Brain pericyte (primary cell): ENCODE data around the gene DOCK1.

Experiments
- DNase-seq: peaks from one replicate; pipeline ENCODE4 v3.0.0-alpha.2; 2012; ENCODE audit warnings: low read depth, low spot score

The DOCK1 gene

GRCh38 chr10:127011174-127011573 lies 105.9 kb downstream of the DOCK1 start:
- no peak for DNase-seq

DNA sequence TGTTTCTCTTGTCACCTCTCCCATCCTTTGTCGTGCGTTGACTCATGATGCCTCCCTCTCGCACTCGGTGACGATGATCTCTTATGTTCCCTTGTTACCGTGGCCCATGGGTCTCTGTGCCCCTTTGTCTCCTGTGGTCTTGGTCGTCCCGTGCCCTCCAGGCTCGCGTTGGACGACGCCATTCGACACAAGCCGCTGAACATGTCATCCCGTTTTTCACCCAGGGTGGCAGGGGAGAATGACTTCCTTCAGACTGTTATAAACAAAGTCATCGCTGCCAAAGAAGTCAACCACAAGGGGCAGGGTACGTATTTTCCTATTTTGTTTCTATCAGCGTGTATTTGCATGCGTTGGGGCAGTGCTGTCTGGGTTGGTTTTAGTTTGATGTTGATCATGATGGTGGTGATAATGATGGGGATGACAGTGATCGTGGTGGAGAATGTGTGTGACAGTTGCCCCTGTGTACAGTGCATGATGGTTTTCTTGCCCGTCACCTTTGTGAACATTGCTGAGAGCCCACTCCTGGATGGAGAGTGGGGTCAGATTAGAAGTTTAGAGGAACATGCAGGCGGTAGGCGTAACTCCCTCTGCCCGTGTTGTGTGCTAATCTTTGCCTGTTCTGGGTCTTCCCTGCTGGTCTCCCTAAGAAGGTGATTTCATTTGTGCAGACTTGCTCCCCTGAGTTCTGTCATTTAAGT lies 107.0 kb downstream of the DOCK1 start:
- DNase-seq = no peak

DNA sequence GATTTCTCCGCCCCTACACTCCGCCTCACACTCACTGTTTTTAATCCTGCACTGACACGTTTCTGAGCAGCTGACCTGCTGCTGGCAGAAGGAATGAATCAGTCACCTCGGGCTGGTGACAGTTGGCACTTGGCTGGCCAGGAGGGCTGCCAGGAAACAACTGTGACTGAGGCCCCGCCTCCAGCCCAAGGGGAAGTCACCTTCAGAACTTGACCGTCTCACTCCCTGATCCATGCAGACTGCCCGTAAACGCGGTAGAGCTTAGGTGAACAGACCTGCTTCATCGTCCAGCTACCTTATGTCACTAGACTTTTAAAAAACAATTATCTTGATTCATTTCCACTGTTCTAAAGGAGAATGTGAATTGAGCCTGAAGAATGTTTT lies 107.5 kb downstream of the DOCK1 start:
- no peak for DNase-seq

DNA sequence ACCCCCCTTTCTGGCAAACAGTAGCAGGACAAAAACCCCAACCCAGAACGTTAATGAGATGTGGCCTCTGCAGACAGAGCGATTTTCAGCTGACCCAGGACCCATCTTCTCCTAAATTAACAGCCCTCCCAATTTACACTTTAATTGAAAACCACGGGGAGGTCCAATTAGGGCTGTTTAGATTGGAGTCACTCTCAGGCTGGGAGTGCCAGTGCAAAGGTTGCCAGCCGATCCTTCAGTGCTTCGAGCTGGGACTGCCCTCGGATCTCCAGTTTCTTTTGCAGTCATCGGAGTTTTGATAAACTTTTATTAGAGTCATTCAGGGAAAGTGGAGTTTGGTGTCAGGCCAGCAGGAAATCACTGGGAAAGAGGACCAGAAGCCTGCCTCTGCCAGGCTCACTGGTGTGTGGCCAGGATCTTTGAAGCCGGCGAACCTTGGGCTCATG lies 108.0 kb downstream of the DOCK1 start:
- no peak for DNase-seq

- DNase-seq = no peak
Observed at GRCh38 chr10:127013691-127014473, 108.7 kb downstream of the DOCK1 start.

- no peak for DNase-seq
Observed at GRCh38 chr10:127014671-127015070, 109.4 kb downstream of the DOCK1 start.

- DNase-seq = no peak
Observed at GRCh38 chr10:127015373-127015772, 110.1 kb downstream of the DOCK1 start.

- no peak for DNase-seq
Observed at GRCh38 chr10:127016331-127016730, 111.1 kb downstream of the DOCK1 start.

DNA sequence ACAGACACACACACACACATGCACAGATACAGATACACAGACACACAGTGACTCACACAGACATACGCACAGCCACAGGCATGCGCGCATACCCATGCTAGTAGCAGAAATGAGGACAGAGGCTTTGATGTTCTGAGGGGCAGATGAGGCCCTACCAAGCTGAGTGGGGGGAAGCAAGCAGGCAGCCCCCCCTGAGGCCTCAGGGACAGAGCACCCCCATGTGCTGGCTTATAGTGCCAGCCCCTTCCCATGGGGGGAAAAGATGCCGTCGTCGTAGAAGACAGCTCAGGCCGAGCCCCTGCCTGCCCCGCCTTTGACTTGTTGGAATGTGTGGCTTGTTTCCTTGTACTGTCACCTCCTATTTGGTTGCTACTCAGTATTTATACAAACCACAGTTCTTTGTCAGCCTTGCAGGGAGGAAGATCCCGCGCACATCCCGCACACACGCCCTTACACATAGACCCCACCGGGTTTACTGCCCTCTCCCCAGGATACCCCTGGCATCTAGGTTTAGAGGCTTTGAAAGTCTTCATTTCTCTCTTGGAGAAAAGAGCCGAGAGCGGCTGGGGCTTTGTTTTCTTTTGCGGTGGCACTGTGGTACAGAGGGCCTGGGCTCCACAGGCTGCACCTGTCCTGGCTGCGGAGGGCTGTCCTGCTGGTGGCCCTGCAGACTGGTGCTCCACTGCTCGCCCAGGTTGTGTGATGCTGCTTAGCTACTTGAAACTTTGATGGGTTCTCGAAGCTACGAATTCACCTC lies 112.5 kb downstream of the DOCK1 start:
- no peak for DNase-seq

DNA sequence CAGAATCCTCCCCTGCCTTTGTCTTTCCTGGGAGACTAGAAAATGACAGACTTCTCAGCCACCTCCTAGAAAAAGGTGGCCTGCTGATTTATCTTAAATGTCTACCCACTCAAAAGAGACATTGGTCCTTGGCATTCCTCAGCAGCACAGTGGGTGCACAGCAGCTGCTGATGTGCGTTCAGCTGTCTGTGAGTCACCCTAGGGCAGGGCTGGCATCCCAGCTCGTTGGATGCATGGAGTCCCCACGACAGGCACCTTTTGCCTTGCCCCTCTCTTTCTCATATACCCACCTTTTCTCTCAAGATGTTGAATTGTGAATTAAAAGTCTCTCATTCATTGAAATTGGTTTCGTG lies 113.0 kb downstream of the DOCK1 start:
- DNase-seq = no peak

- DNase-seq = no peak
Observed at GRCh38 chr10:127018766-127019165, 113.5 kb downstream of the DOCK1 start.

- DNase-seq = no peak
Observed at GRCh38 chr10:127020260-127020659, 115.0 kb downstream of the DOCK1 start.

GRCh38 chr10:127021801-127022200 lies 116.6 kb downstream of the DOCK1 start:
- no peak for DNase-seq

- DNase-seq = no peak
Observed at GRCh38 chr10:127024685-127025435, 119.6 kb downstream of the DOCK1 start.

- DNase-seq = no peak
Observed at GRCh38 chr10:127027786-127028185, 122.6 kb downstream of the DOCK1 start.

DNA sequence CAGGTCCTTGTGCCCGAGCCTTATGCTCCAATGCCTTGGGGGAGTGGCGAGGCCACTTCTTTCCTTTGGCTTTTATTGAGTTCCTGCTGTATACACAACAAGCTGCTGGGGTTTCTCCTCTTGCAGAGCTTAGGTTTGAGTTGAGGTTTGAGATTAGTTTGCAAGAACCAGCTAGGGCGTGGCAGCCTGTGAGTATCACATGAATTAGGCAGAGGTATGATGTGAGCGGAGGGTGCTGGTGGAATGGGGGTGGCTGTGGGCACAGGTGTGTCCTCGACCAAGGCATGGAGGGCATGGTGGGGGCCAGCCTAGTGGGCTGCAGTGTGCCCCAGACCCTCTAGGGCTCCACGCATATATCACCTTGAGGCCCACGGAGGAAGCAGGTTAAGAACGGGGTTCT lies 123.3 kb downstream of the DOCK1 start:
- DNase-seq = no peak

DNA sequence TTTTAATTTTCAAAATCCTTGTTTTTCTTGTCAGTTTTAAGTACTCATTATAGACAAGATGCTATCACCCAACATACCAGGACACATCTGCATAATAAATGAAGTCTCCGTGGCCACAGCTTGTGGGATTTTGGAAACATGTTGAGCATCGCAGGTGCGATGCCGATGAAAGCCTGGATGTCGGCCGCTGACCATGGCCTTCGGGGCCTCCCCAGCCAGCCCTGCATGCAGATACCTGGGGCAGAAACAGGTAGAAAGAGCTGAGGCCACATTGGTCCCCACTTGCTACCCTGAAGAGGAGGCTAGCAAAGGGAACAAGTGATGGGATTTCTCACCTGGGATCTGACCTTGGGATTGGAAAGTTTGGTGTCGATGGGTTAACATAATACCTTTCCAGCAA lies 123.8 kb downstream of the DOCK1 start:
- DNase-seq = no peak

GRCh38 chr10:127033216-127034033 lies 128.2 kb downstream of the DOCK1 start:
- DNase-seq = no peak

GRCh38 chr10:127034034-127034633 lies 128.9 kb downstream of the DOCK1 start:
- DNase-seq = no peak

DNA sequence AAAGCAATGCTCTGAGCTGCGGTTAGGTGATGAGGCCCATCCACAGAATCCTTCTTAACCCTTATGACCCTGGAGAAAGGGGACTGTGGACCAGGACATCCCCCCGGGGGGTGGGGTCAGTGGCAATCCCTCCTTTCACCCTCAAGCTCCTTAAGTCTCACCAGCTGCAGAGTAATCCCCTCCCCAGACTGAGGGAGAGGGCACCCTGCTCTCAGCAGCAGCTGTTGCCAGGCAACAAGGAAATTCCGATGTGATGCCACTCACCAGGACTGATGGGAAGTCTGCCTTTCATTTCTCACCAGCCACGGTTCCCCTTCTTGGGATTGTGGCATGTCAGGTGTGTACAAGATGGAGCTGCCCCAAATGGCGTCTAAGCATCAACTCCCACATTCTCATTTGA lies 129.6 kb downstream of the DOCK1 start:
- DNase-seq = no peak

- no peak for DNase-seq
Observed at GRCh38 chr10:127035827-127036226, 130.6 kb downstream of the DOCK1 start.
